Jurkat, Clone E6-1 (cell line): ENCODE measurements around the gene NEK6.

Experiments used
- DNase-seq: peaks from one replicate; pipeline ENCODE4 v3.0.0-alpha.2; 2011; ENCODE audit warnings: low read depth, low spot score
- H3K4me3 ChIP-seq: 2 replicates; pipeline ENCODE4 v1.5.1; 2011; ENCODE audit warnings: mild to moderate bottlenecking, low read length, control low read depth, moderate library complexity

NEK6 gene

DNA sequence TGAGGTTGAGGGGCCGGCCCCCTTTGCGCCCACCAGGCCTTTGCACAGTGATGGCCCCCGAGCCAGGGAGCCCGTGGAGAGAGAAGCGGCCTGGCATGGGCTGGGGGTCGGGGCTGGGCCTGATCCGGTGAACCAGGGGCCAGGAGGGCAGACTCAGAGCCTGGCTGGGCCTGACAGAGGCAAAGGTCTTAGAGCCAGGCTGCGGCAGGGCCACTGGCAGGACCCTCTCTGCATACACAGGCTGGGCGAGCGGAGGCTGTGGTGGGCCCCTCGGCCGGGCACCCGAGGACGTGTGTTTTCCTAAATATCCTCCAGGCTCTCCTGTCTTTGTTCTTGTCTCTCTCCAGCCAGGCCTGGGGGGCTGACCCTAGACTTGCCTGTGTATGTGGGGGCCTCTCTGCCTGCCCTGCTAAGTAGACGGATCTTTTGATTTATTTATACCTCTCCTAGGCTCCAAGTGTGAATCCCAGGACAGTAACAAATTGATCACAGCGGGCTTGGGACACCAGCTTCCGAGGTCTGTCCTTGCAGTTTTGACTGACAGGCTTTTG, 933 bp downstream of the NEK6 start:
- H3K4me3 ChIP-seq: peak overlapping the region; percentile 54
- DNase-seq: no peak

DNA sequence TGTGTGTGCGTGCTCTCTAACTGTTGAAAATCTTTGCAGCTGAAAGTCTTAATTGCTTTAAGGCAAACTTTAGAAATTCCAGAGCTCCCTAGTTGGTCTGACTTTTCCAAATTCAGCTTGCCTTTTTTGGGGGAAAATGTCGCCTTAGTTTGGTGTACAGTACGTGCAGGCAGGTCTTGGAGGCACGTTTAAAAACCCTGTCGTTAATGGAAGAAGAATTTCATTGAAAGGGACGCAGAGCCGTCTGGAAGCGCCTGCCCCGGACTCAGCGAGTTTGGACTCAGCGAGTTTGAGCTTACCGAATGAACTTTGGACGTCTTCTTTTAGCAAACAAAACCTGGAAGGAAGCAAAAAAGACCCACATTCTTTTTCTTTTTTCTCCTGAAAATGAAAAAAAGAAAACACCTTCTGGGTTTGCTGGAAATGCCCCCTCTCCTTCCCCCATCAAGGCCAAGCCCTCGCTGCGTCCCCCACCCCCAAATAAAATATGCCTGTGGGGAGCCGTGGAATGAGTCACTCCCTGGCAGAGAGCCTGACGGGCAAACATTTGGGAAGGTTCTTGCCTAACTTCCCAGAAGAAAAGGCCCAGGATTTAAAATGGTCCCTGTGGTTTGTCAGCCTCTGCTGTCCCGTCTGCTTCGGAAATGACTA, 1.5 kb downstream of the NEK6 start:
- DNase-seq: no peak

DNA sequence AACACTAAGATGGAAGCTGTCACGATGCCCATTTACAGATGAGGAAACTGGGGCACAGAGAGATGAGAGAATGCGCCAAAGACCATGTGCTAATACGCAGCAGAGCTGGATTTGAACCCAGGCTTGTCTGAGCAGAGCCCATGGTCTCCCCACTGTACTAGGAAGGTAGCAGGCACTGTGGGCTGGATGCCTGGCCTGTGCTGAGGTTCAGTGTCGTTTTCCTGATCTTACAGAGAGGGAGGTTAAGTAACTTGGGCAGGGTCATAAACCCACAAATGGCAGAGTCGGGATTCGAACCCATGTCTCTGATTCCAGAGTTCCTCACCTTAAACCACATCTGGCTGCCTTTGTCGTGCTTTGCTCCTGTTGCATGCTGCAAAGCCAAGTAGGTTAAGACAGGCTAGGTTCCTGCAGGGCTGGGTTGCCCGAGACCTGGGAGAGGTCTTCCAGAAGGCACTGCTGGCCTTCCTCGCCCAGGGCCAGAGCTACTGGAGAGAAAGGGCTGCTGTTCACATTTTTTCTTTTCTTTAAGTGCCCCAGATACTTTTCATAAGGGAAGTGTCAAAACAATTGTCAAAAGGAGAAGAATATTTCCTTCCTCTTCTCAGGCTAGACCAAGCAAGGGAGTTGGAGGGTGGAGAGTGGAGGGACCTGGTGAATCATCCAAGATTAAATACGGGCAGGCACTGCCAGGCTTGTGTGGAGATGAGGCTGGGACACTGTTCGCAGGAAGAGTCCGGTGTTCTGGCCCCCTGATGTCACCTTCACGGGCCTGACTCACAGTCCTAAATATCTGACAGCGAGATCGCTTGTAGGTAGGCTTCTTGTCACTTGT, 3.2 kb downstream of the NEK6 start:
- no peak overlapping the region for H3K4me3 ChIP-seq
- no peak for DNase-seq

More for the DNA sequence above, 1.5 kb downstream of the NEK6 start:
- H3K4me3 ChIP-seq: no peak overlapping the region

DNA sequence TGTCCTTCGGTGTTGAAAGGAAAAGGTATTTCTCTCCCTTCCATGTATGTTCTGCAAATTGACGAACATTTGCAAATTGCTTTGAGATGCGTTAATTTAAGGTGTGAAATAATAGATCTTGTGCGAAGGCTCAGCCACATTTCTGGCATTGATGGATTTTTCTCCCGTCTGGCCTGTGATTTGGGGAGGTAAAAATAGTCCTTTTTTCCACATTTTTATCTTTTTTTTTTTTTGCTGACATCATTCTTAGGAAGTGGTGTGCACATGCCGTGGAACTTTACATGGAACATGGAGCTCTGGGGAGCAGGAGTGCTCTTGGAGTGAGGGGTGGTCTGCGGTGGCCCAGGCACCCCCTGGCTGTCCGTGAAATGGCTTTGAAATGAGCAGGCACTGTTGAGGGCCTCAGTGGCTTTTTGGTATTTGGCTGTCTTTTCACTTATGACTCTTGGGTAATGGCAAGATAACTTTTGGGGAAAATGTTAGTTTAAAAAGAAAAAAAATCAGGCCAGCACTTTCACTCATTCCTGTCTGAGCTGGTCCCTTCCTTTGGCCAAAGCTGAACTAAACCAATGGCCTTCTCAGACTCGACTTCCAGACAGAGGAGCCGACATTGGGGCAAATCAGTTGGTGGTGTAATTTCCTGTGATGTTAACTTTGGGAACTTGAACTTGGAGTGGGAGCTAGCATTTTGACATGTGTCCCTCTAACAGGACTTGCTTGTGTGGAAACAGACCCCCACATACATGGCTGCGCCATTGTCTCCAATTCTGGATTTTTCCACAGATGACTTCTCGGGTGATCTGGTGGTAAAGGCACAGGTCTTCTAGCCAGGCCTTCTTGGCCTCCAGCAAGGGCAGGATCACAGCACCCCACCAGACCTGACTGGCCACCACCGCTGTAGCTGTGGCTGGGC, 4.2 kb downstream of the NEK6 start:
- no peak overlapping the region for H3K4me3 ChIP-seq

DNA sequence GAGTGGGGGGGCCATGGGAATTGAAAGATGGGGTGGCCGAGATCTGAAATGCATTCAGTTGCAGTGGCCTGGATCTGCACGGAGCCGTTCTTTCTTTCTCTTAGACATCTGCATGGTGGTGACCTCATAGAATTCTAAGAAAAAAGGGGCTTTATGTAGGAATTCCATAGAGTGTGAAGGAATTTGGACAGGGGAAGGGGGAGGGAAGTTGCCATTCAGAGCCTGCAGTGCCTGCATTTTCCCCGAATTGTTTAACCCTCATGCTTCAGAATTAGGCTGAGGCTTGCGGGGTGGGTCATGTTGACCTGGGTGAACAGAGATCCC, 4.9 kb downstream of the NEK6 start:
- H3K4me3 ChIP-seq: no peak overlapping the region
- DNase-seq: no peak

More for the DNA sequence above, 4.2 kb downstream of the NEK6 start:
- DNase-seq: no peak

DNA sequence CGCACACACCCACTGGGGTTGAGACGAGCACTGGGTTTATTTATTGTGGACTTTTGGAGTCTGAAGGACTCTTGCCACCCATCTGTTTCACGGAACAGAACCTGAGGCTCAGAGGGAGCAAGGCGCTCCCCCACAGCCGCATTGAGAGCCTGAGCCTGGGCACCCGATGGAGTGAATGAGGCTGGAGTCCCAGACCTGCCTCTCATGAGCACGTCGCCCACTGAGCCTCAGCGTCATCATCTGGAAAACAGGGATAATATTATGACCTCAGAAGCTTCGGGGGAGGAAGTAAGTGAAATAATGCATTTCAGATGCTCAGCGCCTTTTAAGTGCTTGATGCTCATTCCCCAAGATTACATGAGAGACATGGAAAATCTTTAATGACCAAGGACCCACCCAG, 5.5 kb downstream of the NEK6 start:
- DNase-seq: no peak
- H3K4me3 ChIP-seq: no peak overlapping the region

DNA sequence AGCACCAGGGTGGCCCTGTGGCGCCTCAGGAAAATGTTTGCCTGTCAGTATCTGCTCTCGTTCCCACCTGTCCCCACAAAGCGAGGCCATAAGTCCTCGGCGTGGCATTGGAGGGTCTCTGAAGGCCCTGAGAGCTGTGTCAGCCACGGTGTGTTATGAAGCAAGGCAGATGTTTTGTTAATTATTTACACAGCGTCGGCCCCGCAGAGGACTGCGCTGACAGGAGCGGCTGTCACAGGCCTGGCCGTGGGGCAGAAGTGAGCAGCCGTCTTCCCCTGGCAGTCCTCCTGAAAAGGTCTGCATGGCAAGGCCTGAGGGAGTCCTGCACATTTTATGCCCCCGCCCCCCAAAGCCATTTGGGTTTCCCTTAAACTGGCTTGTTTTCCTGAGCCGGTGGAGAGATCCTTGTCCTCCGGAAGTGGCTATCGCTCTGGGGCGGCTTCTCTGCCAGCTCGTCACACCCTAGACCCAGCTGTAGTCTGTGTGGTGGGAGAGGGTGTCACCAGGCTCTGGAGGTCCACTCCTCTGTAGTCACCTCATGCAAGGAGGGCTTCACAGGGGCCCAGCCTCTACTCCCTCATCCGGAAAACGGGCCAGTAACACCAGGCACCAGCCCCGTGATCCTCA, 6.2 kb downstream of the NEK6 start:
- H3K4me3 ChIP-seq: no peak overlapping the region

DNA sequence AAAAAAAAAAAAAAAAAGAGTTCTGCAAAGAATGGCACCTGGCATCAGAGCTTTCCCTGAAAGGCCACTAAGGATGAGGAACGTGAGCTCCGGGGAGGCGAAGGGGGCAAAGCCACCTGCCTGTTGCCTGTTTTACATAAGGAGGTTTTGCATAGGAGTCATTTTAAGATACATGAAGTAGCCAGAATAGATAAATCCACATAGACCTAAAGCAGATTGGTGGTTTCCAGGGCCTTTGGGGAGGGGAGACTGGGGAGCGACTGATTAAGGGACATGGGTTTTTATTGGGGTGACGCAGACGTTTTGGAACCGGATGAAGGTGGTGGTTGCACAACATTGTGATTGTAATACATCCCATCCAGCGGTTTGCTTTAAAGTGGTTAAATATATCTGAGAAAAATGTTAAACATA, 7.1 kb downstream of the NEK6 start:
- H3K4me3 ChIP-seq: no peak overlapping the region
- DNase-seq: no peak

More for the DNA sequence above, 6.2 kb downstream of the NEK6 start:
- no peak for DNase-seq

DNA sequence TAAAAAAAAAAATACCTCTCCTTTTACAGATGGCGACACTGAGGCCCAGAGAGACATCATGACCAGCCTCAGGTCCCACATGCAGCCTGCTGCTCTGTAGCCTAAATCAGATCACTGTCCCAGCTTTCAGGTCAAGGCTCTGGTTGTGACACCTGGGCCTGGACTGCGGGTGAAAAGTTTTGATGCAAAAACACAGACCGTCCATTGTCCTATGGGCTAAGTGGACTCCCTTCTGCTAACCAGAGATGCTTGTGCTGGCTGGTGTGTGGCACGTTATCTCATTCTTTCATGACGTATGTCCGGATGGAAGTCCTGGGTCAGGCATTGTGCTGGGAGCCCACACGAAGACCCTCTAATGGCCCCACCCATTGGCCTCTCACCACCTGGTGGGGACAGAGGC, 7.8 kb downstream of the NEK6 start:
- no peak for DNase-seq
- no peak overlapping the region for H3K4me3 ChIP-seq

DNA sequence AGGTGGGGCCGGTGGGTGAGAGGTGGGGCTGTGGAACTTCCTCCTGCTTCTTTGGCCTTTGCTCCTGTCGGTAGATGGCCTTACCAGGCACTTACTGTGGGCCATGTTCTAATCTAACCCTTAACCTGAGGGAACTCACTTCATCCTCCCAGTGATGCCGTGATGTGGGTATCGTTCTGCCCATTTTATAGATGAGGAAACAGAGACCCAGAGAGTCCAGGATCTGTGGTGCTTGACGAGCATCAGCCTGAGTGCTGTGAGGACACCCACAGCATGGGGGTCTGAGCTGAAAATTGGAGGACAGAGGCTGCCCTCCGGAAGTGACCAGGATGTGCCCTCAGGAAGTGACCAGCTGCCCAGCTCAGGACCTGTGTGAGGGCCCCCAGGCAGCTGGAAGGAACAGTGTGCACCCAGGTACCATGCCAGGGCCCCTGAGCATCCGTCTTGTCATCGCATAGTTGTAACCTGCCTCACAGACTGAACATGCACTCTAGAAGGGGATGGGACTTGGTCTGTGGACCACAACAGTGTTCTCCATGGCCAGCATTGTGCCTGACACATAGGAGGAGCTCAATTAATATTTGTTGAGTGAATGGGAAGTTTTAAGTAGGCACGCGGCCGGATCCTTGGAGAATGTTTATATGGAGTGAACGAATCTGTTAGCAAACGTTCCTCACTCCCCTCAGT, 8.5 kb downstream of the NEK6 start:
- H3K4me3 ChIP-seq: no peak overlapping the region
- no peak for DNase-seq

DNA sequence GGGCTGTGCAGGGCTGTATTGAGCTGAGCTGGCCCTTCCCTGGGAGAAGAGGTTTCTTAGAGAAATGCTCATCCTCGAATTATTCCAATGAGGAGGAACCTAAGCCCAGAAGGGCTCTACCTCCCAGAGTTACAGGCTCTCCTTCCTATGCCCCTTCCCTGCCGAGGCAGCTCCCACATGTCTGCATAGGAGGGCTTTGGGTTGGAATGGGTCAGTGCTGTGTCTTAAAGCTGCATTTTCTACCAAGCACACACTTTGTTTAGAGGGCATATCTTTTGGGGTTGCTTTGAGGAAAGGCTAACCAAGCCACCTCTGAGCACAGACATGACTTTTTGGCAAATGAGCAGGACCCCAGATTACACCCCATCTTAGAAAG, 9.1 kb downstream of the NEK6 start:
- DNase-seq: no peak
- H3K4me3 ChIP-seq: no peak overlapping the region

DNA sequence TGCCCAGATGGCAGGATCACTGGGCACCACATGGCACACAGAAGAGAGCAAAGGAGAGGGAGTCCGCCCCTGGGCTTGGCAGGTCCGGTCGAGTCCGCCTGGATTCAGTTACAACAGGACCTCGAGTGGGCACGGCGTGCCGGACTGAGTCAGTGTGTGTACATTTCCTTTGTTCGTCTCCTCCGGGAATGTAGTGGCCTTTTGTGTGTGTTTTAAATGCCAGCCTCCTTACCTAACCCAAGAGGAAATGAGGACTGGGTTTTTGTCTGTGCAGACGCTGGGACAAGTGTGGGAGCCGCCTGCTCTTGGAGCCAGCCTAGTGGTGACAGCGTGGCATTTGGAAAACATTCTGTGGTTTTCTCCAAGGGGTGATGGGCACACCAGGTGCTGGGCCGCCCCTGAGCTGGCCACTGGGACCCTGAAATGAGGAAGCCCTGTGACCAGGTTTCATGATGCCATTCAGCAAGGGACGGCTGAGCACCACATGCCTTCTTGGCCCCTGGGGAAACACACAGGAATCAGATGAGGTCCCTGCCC, 9.6 kb downstream of the NEK6 start:
- no peak for DNase-seq
- no peak overlapping the region for H3K4me3 ChIP-seq

DNA sequence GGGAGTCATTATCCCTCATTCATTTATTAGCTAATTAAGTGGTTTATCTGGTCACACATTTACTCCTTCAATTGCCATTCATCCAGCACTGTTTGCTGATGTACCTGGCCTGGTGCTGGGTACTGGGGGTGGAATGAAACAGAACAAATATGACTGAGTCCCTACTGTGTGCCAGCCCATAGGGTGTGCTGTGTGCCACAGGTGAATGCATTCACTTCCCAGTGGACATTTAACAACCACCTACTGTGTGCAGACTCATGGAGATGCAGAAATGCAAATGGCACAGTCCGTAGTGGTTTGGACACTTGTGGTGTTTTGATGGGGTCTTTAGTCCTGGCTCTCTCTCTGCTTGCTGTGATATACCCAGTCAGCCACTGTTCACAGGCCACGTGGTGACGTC, 10.5 kb downstream of the NEK6 start:
- DNase-seq: no peak
- H3K4me3 ChIP-seq: no peak overlapping the region

DNA sequence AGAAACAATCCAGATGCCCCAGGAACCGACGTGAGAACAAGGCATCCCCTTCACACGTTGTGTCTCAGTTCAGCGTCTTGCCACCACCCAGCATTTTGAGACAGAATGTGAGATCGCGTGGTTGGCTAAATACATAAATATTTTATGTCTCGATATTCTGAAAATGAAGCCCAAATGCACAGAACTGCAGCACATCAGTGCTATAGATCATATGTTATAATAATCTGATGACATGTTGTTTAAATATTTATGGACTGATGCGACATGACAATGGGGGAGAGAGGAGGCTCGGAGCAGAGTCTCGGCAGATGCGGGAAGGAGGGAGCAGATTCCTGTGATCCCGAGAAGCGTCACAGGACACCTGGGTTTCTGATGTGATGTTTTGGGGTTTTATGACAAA, 10.9 kb downstream of the NEK6 start:
- DNase-seq: no peak
- no peak overlapping the region for H3K4me3 ChIP-seq

DNA sequence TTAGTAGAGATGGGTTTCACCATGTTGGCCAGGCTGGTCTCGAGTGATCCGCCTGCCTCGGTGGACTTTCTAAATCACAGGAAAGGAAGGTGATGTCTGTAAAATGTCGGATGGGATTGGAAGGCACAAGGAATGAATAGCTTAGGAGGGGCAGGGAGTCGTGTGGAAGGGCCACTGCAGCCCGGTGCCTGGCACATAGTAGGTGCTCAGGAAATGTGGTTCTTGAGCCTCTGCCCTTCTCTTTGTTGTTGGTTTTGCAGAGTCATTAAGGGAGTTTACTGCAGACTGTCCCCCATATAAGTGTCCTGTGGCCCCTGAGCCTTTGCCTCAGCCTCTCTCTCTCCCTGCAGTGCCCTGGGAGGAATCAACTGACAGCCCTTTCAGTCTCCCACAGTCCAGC, 11.8 kb downstream of the NEK6 start:
- no peak for DNase-seq
- no peak overlapping the region for H3K4me3 ChIP-seq

DNA sequence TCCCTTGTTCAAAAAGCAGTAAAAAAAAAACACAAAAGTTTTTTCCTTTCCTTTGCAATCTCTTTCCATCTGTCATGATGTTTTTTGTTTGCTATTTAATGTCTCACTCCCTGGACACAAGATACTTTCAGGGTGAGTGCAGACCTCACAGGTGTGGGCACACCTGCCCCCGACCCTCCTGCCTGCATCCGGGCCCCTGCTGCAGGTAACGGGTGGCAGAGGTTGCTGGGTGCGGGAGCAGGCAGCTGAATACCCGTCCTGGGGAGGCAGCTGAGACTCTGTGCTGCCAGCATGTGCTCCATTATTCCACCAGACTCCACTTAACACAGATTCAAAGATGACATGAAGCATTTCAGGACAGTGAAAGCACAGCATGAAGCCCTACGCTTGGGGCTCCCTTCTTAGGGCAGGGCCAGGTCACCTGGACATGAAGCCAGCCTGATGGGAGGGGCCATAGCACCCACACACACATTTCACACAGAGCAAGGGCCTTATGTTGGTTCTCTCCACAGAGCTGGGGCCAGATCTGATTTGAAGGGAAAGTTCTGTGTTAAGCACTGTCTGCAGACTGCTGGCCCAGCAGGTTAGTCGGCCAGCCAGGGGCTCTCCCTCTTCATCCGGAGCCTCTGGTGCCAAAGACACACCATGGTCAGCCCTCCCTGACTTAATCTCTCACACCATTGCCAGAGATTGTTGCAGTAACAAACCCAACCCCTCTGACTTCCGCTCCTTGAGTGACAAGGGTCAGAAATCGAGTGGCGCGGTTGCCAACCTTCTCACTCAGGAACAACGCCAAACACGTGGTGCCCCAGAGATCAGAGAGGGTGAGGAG, 13.0 kb downstream of the NEK6 start:
- DNase-seq: no peak
- no peak overlapping the region for H3K4me3 ChIP-seq

DNA sequence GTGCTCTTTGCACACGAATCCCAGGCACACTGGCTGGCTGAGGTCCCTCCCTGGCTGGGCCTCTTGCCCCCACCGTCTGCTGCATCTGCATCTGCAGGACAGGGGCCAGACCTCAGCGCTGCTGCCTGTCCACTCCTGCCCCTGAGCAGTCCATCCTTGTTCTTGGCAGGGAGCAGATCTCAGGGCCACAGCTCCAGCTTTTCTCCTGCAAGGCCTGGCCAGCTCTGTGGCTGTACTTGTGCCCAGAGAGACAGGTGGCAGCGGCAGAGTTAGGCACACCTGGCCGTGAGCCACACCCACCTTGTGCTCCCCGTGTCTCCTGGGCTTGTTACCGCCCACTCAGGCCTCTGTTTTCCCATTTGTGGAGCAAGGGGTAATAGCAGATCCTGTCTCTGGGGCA, 13.9 kb downstream of the NEK6 start:
- H3K4me3 ChIP-seq: no peak overlapping the region

DNA sequence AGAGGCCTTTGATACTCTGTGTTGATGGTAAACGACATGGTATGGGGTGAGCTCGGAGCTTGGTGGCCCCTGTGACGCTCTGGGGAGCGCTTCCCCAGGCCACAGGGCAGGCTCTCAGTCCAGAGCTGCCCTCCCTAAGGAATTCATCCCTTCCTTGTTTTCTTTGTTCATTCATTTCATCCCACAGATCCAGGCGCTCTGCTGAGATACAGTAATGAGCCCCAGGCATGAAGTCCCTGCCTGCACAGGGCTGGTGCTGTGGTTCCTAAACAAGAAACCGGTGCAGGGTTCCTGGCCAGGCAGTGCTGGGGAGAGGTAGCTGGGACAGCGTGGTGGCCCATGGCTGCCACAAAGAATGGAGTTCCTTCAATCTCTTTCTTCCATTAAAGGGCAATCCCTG, 14.4 kb downstream of the NEK6 start:
- DNase-seq: no peak

More for the DNA sequence above, 13.9 kb downstream of the NEK6 start:
- DNase-seq: no peak

More for the DNA sequence above, 14.4 kb downstream of the NEK6 start:
- no peak overlapping the region for H3K4me3 ChIP-seq
